ENCODE data around the gene EPN2. TPM values are rescaled to one million over a fixed set of nuclear protein-coding genes. Genes with fewer than 3 reads are reported as not detected.

Gene EPN2
- total RNA-seq, 1 donor from 2014 or later, result 9.3 TPM

- DNase-seq (ENCODE audit: low spot score), result no peak
- no peaks in the 10 kb centered on the region for H3K36me3 Mint-ChIP-seq (ENCODE audit: low read depth)
- H3K27me3 Mint-ChIP-seq (ENCODE audit: insufficient read depth), result peaks cover 6% of the 10 kb centered on the region
- no peak overlapping the region for H3K4me3 Mint-ChIP-seq
- H3K27ac Mint-ChIP-seq, result no peak overlapping the region
- intact Hi-C loops (cut with micrococcal nuclease), result no loop called here
- no peaks in the 10 kb centered on the region for H3K4me1 Mint-ChIP-seq (ENCODE audit: low read depth)
- no peaks in the 10 kb centered on the region for H3K9me3 Mint-ChIP-seq
Measured at GRCh38 chr17:19341211-19341631, 104.1 kb downstream of the EPN2 start.

DNA sequence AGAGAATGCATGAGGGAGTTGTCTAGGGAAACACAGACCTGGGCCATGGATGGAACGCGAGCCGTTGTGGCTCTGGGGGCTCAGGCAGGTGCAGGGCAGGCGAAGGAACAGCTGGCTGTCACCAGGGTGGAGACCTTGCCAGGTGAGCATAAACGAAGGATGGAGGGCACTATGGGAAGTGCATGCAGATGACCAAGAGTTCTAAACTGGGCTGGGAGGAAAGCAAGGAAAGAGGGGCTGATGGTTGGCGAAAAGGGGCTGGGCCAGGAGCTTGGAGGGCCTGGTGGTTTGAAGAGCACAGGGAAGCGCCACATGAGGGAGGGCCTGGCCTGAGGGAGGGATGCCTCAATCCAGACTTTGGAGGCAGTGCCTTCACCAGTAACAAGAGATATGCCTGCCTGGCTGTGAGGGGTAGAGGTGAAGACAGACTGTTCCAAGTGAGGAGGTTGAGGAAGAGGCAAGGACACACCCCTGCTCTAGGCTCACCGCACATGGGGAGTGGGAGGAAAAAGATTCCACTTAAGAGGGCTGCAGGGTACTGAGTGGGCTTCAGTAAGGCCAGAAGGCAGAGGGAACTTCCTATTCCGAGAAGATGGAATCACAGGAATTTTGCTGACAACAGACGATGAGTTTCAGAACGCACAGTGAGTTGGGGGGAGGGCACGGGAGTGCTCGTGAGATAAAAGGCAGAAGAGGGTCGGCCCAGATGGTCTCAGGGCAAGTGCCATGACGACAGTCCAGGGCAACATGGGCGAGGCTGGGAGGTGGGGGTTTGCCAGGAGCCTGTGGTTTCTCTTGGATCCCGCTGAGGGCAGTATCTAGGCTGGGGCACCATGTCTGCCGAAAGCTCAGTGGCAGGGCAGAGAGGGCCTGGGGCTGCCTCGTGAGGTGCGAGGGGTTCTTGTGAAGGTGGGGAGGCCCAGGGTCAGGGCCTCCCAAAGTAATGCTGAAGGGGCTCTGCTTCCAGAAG lies 104.8 kb downstream of the EPN2 start:
- H3K4me1 Mint-ChIP-seq (ENCODE audit: low read depth), result no peaks in the 10 kb centered on the region

DNA sequence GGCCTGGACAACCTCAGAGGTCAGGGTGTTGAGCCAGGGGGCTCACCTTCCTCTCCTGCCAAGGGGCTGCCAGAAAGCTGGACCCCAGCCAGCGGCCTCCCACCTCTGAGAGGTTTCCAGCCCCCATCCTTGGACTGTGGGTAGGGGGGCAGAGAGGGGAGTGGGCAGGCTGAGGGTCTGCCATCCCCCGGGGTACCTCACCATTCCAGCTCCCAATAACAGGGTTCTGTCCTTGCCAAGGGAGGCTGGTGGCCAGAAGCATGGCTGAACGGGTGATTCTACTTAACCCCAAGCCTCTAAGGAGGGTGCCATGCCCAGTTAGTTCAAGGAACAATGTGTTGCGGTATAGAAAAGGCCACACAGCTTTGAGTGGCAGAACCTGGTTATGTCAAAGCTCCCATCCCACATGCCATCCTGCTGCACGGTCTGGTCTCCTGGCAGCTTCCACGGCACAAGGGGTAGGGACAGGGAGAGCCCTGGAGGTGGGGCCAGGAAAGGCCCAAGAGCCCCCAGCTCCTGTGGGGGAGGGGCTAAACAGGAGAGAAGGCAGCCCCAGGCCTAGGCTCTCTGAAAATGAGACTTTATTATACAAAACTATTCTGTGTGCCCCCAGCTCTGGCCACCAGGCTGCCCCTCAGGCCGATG lies 105.6 kb downstream of the EPN2 start:
- intact Hi-C loops (cut with micrococcal nuclease), result no loop called here
- H3K36me3 Mint-ChIP-seq (ENCODE audit: low read depth), result no peaks in the 10 kb centered on the region
- DNase-seq (ENCODE audit: low spot score), result no peak
- peaks cover 3% of the 10 kb centered on the region for H3K27me3 Mint-ChIP-seq (ENCODE audit: insufficient read depth)
- H3K9me3 Mint-ChIP-seq, result no peaks in the 10 kb centered on the region
- no peaks in the 10 kb centered on the region for H3K4me1 Mint-ChIP-seq (ENCODE audit: low read depth)
- no peak overlapping the region for H3K27ac Mint-ChIP-seq
- no peak overlapping the region for H3K4me3 Mint-ChIP-seq

More for the DNA sequence above, 104.8 kb downstream of the EPN2 start:
- intact Hi-C loops (cut with micrococcal nuclease), result no loop called here
- DNase-seq (ENCODE audit: low spot score), result no peak
- H3K27ac Mint-ChIP-seq, result no peak overlapping the region
- no peaks in the 10 kb centered on the region for H3K9me3 Mint-ChIP-seq
- H3K4me3 Mint-ChIP-seq, result no peak overlapping the region
- peaks cover 5% of the 10 kb centered on the region for H3K27me3 Mint-ChIP-seq (ENCODE audit: insufficient read depth)
- no peaks in the 10 kb centered on the region for H3K36me3 Mint-ChIP-seq (ENCODE audit: low read depth)

GRCh38 chr17:19343256-19343630 lies 106.1 kb downstream of the EPN2 start:
- no peak for DNase-seq (ENCODE audit: low spot score)
- peaks cover 3% of the 10 kb centered on the region for H3K27me3 Mint-ChIP-seq (ENCODE audit: insufficient read depth)
- no peak overlapping the region for H3K4me3 Mint-ChIP-seq
- no peak overlapping the region for H3K27ac Mint-ChIP-seq
- no peaks in the 10 kb centered on the region for H3K9me3 Mint-ChIP-seq
- intact Hi-C loops (cut with micrococcal nuclease), result no loop called here
- H3K36me3 Mint-ChIP-seq (ENCODE audit: low read depth), result no peaks in the 10 kb centered on the region
- no peaks in the 10 kb centered on the region for H3K4me1 Mint-ChIP-seq (ENCODE audit: low read depth)

DNA sequence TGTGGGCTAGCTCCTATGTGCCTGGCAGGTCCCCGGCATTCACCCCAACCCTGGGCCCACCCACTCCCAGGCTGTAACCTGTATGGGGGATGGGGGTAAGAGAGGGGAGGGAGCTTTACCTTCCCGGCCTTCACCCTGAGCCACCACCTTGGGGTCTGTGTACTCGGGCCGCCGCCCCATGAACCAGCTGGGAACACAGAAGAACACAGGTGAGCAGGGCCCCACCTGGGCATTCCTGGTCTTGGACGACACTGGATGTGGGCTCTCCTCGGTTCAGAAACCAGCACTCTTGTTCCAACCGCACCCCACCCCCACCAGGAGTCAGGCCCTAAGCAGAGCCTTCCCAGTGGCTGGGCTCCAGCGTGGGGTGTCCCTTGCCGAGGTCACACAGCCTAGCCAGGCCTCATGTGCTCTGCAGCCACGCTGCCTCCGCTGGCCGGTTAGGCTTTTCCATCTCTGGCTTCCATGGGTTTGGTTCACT lies 106.5 kb downstream of the EPN2 start:
- intact Hi-C loops (cut with micrococcal nuclease), result no loop called here
- Mint-ChIP-seq H3K27me3 (ENCODE audit: insufficient read depth) (peaks cover 3% of the 10 kb centered on the region), H3K36me3 (ENCODE audit: low read depth) (no peaks in the 10 kb centered on the region), H3K27ac (no peak overlapping the region), H3K4me1 (ENCODE audit: low read depth) (no peaks in the 10 kb centered on the region), H3K9me3 (no peaks in the 10 kb centered on the region), H3K4me3 (no peak overlapping the region)
- no peak for DNase-seq (ENCODE audit: low spot score)

DNA sequence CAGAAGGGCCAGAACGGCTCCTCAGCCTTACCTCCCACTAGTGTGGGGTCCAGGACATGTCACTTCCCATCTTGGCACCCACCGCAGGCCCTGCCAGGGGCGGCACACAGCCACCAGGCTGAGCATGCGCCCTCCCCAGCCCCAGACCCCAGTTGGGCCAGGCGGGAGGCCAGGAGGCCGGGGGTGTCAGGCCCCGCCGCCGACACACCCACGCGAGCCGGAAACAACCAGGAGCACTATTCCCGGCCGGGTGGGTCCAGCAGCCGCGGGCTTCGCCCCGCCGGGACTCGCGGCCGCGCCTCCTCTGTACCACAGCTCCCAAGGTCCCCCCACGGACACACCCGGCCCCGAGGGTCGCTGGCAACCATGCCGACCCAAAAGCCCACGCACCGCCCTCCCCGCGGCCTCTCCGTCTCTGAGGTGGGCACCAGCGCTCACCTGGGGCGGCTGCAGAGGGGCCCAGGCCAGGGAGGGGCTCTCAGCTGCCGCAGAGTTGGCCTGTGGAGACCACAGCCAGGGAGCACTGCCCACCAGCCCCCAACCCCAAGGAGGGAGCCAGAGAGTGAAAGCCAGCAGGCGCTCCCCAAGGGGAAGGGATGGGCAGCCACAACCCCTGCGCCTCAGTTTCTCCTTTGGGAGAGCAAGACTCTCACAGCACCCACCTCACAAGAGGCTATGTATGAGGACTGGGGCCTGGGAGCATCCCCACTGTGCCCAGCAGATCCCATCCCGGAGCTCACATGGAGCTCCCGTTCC lies 107.3 kb downstream of the EPN2 start:
- intact Hi-C loops (cut with micrococcal nuclease), result no loop called here
- Mint-ChIP-seq H3K9me3 (no peaks in the 10 kb centered on the region), H3K4me3 (no peak overlapping the region), H3K27me3 (ENCODE audit: insufficient read depth) (peaks cover 3% of the 10 kb centered on the region), H3K36me3 (ENCODE audit: low read depth) (no peaks in the 10 kb centered on the region), H3K4me1 (ENCODE audit: low read depth) (no peaks in the 10 kb centered on the region), H3K27ac (no peak overlapping the region)
- DNase-seq (ENCODE audit: low spot score), result no peak

DNA sequence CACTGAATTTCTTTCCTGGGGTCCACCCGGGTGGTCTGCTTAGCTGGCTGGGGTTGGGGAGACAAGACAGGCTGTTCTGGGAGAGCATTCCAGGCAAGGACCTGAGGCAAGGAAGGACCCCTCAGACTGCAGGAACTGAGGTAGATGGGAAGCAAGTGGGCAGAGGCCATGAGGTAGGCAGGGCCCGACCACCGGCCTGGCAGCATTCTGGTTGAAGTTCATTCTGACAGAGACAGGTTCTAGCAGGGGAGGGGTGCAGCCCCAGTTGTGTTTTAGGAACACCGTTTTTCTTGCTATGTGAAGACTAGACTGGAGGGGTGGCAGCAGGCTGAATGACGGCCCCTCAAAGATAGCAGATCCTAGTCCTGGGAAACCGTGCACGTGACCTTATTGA lies 107.9 kb downstream of the EPN2 start:
- Mint-ChIP-seq H3K4me3 (no peak overlapping the region), H3K27ac (no peak overlapping the region), H3K4me1 (ENCODE audit: low read depth) (no peaks in the 10 kb centered on the region), H3K9me3 (no peaks in the 10 kb centered on the region), H3K36me3 (ENCODE audit: low read depth) (no peaks in the 10 kb centered on the region), H3K27me3 (ENCODE audit: insufficient read depth) (peaks cover 3% of the 10 kb centered on the region)
- no peak for DNase-seq (ENCODE audit: low spot score)
- intact Hi-C loops (cut with micrococcal nuclease), result no loop called here

DNA sequence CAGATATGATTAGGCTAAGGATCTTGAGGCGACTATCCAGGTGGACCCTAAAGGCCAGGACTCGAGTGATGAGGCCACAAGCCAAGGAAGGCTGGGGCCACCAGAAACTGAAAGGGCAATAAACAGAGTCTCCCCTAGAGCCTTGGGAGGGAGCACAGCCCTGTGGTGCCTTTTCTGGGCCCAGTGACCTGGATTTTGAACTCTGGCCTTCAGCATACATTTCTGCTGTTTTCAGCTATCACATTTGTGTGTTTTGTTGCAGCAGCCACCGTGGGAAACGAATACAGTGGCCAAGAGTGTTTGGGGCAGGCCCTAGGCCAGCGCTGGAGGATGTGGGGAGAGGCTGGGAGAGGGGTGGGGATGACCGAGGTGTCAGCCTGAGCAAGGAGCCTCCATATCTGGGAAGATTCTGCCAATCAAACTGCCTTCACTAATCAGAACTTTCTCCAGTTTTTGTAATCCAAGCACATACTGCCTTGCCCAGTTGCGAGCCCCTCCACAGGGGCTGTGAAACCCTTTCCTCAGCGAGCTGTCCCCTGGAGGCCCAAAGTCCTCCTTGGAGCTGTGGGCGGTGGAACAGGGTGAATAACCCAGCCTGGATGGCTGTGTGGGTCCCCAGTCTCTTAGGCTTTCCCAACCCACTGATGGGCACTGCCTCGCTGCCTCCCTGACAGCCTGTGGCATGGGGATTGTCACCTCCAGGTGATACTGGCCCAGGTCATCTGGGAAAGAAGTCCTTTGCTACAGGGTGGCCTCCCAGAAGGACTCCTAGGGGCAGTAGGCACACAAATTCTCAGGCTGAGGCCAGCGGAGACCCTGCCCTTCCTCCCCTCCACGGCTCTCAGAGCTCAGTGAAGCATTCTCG lies 108.6 kb downstream of the EPN2 start:
- intact Hi-C loops (cut with micrococcal nuclease), result no loop called here
- no peaks in the 10 kb centered on the region for H3K9me3 Mint-ChIP-seq
- H3K27ac Mint-ChIP-seq, result no peak overlapping the region
- no peaks in the 10 kb centered on the region for H3K36me3 Mint-ChIP-seq (ENCODE audit: low read depth)
- no peak overlapping the region for H3K4me3 Mint-ChIP-seq
- H3K27me3 Mint-ChIP-seq (ENCODE audit: insufficient read depth), result peaks cover 3% of the 10 kb centered on the region
- DNase-seq (ENCODE audit: low spot score), result no peak
- H3K4me1 Mint-ChIP-seq (ENCODE audit: low read depth), result no peaks in the 10 kb centered on the region

DNA sequence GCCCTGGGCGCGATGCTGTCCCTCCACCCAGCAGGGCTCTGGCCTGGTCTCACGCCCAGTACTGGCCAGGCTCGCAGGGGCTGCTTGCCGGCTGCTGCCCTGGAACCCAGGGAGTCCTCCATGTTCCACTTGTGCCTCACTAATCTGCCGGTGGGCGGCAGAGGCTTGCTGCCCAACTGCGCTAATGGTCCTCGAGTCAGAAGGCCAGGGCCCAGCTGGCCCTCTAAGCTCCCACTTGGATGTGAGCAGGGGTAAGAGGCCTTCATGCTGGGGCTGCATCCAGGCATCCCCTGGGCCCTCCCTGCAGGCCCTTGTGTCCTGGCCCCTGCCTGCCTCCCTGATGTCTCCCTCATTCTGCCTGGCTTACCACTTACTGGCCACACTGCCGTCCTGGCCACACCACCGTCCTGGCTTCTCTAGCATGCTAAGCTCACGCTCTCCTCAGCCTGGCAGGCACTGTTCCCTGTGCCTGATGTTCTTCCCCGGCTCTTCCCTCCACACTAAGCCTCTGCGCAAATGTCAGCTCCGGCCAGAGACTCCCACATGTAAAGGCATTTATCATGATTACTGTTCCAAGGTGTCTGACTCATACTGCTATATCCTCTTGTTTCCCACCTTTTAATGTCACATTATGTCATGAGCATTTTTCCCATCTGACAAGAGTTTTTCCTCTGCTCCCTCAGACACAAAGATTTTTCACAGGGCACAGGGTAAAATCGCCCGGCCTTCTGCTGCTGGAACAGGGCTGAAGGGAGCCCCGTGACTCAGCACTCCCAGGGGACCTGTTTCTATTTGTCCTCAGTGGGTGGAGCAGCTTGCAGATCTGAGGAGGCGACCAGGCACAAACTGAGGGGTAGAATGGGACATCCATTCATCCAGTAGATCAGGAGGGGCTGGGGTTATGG lies 109.4 kb downstream of the EPN2 start:
- Mint-ChIP-seq H3K36me3 (ENCODE audit: low read depth) (no peaks in the 10 kb centered on the region), H3K9me3 (no peaks in the 10 kb centered on the region), H3K4me1 (ENCODE audit: low read depth) (no peaks in the 10 kb centered on the region), H3K4me3 (no peak overlapping the region), H3K27me3 (ENCODE audit: insufficient read depth) (peaks cover 7% of the 10 kb centered on the region), H3K27ac (no peak overlapping the region)
- intact Hi-C loops (cut with micrococcal nuclease), result no loop called here
- no peak for DNase-seq (ENCODE audit: low spot score)

DNA sequence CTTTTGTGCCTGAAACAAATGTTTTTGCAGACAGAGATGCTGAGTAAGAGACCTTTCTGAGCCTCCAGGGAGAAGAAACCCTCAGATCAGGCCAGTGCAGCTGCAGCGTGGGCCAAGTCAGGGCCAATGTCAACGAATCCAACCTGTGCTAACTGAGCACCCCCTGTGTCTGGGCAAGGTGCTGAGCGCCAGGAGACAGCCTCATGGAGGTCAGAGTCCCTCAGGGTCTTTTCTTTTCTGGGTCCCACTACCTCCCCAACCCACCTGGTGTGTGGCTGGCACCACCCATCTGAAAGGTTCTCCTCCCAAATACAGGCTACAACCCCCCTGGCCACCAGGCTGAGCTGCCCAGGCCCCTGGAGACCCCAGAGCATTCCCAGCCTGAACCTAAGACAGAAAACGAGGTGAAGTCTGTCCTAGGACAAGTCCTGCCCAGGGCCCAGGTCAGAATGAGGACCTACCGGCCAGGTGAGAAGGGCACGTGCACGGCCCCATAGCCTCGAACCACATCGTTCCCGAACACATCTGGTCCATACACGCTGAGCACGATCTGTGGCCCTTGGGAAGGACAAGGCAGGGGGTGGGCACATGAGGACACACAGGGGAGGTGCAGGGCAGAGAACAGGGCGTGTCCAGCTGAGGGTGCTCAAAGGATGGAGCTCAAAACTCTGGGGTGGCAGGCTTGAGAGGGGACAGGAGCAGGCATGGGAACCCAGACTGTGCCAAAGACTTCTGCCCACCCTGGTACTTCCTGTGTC lies 110.3 kb downstream of the EPN2 start:
- Mint-ChIP-seq H3K36me3 (ENCODE audit: low read depth) (no peaks in the 10 kb centered on the region), H3K9me3 (no peaks in the 10 kb centered on the region), H3K27ac (no peak overlapping the region), H3K27me3 (ENCODE audit: insufficient read depth) (peaks cover 4% of the 10 kb centered on the region), H3K4me3 (no peak overlapping the region), H3K4me1 (ENCODE audit: low read depth) (no peaks in the 10 kb centered on the region)
- intact Hi-C loops (cut with micrococcal nuclease), result no loop called here
- DNase-seq (ENCODE audit: low spot score), result no peak

GRCh38 chr17:19348081-19348650 lies 111.0 kb downstream of the EPN2 start:
- Mint-ChIP-seq H3K4me1 (ENCODE audit: low read depth) (no peaks in the 10 kb centered on the region), H3K27ac (no peak overlapping the region), H3K36me3 (ENCODE audit: low read depth) (no peaks in the 10 kb centered on the region), H3K4me3 (no peak overlapping the region), H3K27me3 (ENCODE audit: insufficient read depth) (peaks cover 4% of the 10 kb centered on the region), H3K9me3 (no peaks in the 10 kb centered on the region)
- intact Hi-C loops (cut with micrococcal nuclease), result no loop called here
- DNase-seq (ENCODE audit: low spot score), result no peak
